ENCODE measurements around the gene GON7.
"Not testable (repeated sequence)": the region's sequence is repeated elsewhere in the genome, so short reads cannot be mapped to it uniquely, and the experiment has no call there.

DNA sequence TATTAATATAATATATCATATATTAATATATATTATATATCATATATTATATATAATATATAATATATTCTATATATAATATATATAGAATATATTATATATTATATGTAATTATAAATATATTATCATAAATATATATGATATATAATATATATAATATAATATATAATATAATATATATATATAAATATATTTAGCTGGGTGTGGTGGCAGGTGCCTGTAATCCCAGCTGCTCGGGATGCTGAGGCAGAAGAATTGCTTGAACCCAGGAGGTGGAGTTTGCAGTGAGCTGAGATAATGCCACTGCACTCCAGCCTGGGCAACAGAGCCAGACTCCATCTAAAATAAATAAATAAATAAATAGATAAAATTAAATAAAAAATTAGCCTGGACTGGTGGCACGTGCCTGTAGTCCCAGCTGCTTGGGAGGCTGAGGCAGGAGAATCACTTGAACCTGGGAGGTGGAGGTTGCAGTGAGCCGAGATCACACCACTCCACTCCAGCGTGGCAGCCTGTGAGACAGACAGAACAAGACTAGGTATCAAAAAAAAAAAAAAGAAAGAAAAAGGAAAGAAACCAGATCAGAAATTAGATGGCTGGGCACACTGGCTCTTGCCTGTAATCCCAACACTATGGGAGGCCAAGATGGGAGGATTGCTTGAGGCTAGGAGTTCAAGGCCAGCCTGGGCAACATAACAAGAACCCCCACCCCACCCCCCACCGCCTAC, 47.1 kb downstream of the GON7 start:
- not testable (repeated sequence) for TF ChIP-seq POLR2A (IDR thresholded peaks at IDR 0.05)
- TF ChIP-seq, protein P1, sequence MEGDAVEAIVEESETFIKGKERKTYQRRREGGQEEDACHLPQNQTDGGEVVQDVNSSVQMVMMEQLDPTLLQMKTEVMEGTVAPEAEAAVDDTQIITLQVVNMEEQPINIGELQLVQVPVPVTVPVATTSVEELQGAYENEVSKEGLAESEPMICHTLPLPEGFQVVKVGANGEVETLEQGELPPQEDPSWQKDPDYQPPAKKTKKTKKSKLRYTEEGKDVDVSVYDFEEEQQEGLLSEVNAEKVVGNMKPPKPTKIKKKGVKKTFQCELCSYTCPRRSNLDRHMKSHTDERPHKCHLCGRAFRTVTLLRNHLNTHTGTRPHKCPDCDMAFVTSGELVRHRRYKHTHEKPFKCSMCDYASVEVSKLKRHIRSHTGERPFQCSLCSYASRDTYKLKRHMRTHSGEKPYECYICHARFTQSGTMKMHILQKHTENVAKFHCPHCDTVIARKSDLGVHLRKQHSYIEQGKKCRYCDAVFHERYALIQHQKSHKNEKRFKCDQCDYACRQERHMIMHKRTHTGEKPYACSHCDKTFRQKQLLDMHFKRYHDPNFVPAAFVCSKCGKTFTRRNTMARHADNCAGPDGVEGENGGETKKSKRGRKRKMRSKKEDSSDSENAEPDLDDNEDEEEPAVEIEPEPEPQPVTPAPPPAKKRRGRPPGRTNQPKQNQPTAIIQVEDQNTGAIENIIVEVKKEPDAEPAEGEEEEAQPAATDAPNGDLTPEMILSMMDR (IDR thresholded peaks at IDR 0.05): not testable (repeated sequence)

Measured in testis (tissue), 2 donors.